H1 (cell line): ENCODE results near the gene NPTX1. TPM values are rescaled to one million over a fixed set of nuclear protein-coding genes. Genes with fewer than 3 reads are reported as not detected.

ENCODE experiments used
- CTCF ChIA-PET: fragments of 300-600 bp; sonication (Branson Sonifier 250); formaldehyde crosslinking; loops from one replicate; lab custom pipeline; 2021; ENCODE audit not compliant: partially characterized antibody; lab: Charles Lee
- POLR2A ChIA-PET: fragments of 300-600 bp; sonication (Branson Sonifier 250); formaldehyde crosslinking; loops from one replicate; lab custom pipeline; 2021; ENCODE audit warnings: inconsistent platforms; ENCODE audit not compliant: partially characterized antibody; lab: Charles Lee
- DNase-seq, 2 experiments: peaks; one replicate each; pipeline versions ENCODE4 v3.0.0 to v3.0.0-alpha.2; 2010 to 2022; ENCODE audit warnings: low spot score in 2 of 2, low read depth in 1 of 2, mixed read lengths in 1 of 2
- FAIRE-seq: peaks from 2 replicates; lab custom pipeline; 2011; peaks lifted over from hg19 to GRCh38; lab: Jason Lieb, UNC
- H2AFZ ChIP-seq: 2 replicates; pipeline ENCODE4 v1.8.1; 2012; ENCODE audit warnings: low read length, inconsistent platforms
- H2AK5ac ChIP-seq: 2 replicates; pipeline ENCODE4 v1.6.1; 2013; ENCODE audit warnings: low read depth, low read length
- H2BK120ac ChIP-seq: replicated peaks from 2 replicates; pipeline ENCODE3; 2013; ENCODE audit warnings: low read depth, low read length, inconsistent platforms
- H2BK12ac ChIP-seq: 2 replicates; pipeline ENCODE4 v1.6.1; 2013; ENCODE audit warnings: low read depth, low read length
- H2BK15ac ChIP-seq: 2 replicates; pipeline ENCODE4 v1.6.1; 2013; ENCODE audit warnings: low read length
- H2BK20ac ChIP-seq: 2 replicates; pipeline ENCODE4 v1.6.1; 2013; ENCODE audit warnings: low read length
- H2BK5ac ChIP-seq: 2 replicates; pipeline ENCODE4 v1.6.1; 2013; ENCODE audit warnings: low read depth, low read length
- H3K14ac ChIP-seq: 2 replicates; pipeline ENCODE4 v1.6.1; 2013; ENCODE audit warnings: inconsistent platforms; ENCODE audit not compliant: insufficient read length
- H3K18ac ChIP-seq: 2 replicates; pipeline ENCODE4 v1.6.1; 2013; ENCODE audit warnings: low read length; ENCODE audit errors: extremely low read depth
- H3K23ac ChIP-seq: 2 replicates; pipeline ENCODE4 v1.6.1; 2013; ENCODE audit warnings: inconsistent platforms; ENCODE audit not compliant: insufficient read length
- H3K23me2 ChIP-seq: 2 replicates; pipeline ENCODE4 v1.6.1; 2013; ENCODE audit warnings: low read depth, low read length
- H3K27ac ChIP-seq: 2 replicates; pipeline ENCODE4 v1.6.1; 2011; ENCODE audit warnings: low read depth, low read length, inconsistent platforms
- H3K27me3 ChIP-seq, 4 experiments: replicated peaks in 1 of 4; 1 replicate in 1 of 4; 2 replicates in 3 of 4; pipeline versions ENCODE4 v1.6.1 to v1.8.1; 2011 to 2013; ENCODE audit warnings: low read length in 3 of 4, mild to moderate bottlenecking in 3 of 4, inconsistent platforms in 2 of 4, mixed read lengths in 2 of 4, moderate library complexity in 1 of 4; ENCODE audit not compliant: control insufficient read depth in 3 of 4, insufficient read depth in 3 of 4; ENCODE audit errors: extremely low read depth in 1 of 4
- H3K36me3 ChIP-seq, 4 experiments: 2 replicates each; pipeline versions ENCODE4 v1.6.1 to v1.8.1; 2011 to 2013; ENCODE audit warnings: mild to moderate bottlenecking in 4 of 4, low read length in 3 of 4, moderate library complexity in 2 of 4, control low read depth in 1 of 4, inconsistent platforms in 1 of 4; ENCODE audit not compliant: insufficient read depth in 4 of 4, control insufficient read depth in 2 of 4
- H3K4ac ChIP-seq: replicated peaks from 2 replicates; pipeline ENCODE3; 2013; ENCODE audit warnings: low read length, low read depth, mixed read lengths, inconsistent platforms; ENCODE audit not compliant: insufficient read length
- H3K4me1 ChIP-seq, 4 experiments: replicated peaks in 1 of 4; 1 replicate in 1 of 4; 2 replicates in 3 of 4; pipeline versions ENCODE4 v1.6.1 to v1.8.1; 2011 to 2013; ENCODE audit warnings: low read length in 3 of 4, inconsistent platforms in 2 of 4, mixed read lengths in 1 of 4; ENCODE audit not compliant: insufficient read depth in 4 of 4, control insufficient read depth in 3 of 4
- H3K4me2 ChIP-seq, 2 experiments: 2 replicates each; pipeline versions ENCODE4 v1.6.1 to v1.8.1; 2011 to 2013; ENCODE audit warnings: low read depth in 2 of 2, low read length in 2 of 2, control low read depth in 1 of 2, inconsistent platforms in 1 of 2, mild to moderate bottlenecking in 1 of 2; ENCODE audit not compliant: insufficient read depth in 1 of 2
- H3K4me3 ChIP-seq, 4 experiments: fragments of 200-600, 300-600 bp in 1 of 4; sonication (generic), shearing (Covaris generic), sonication (Bioruptor Twin) in 1 of 4; 2 replicates each; pipeline versions ENCODE4 v1.5.1 to v1.8.1; 2011 to 2016; ENCODE audit warnings: low read length in 4 of 4, low read depth in 3 of 4, control low read depth in 2 of 4, inconsistent platforms in 2 of 4, mild to moderate bottlenecking in 2 of 4, mixed read lengths in 1 of 4, moderate library complexity in 1 of 4; ENCODE audit not compliant: insufficient read depth in 2 of 4; ENCODE audit errors: extremely low read depth in 1 of 4
- H3K56ac ChIP-seq: replicated peaks from 2 replicates; pipeline ENCODE3; 2013; ENCODE audit warnings: low read depth, mild to moderate bottlenecking, mixed read lengths, low read length, inconsistent platforms; ENCODE audit not compliant: insufficient read length
- H3K79me1 ChIP-seq: 2 replicates; pipeline ENCODE4 v1.6.1; 2013; ENCODE audit warnings: low read depth, low read length, control low read depth
- H3K79me2 ChIP-seq, 2 experiments: 2 replicates each; pipeline versions ENCODE4 v1.6.1 to v1.8.1; 2012 to 2013; ENCODE audit warnings: low read length in 2 of 2, mild to moderate bottlenecking in 2 of 2, inconsistent platforms in 1 of 2; ENCODE audit not compliant: insufficient read depth in 2 of 2, control insufficient read depth in 1 of 2
- H3K9ac ChIP-seq, 4 experiments: replicated peaks in 1 of 4; 1 replicate in 1 of 4; 2 replicates in 3 of 4; pipeline versions ENCODE4 v1.6.1 to v1.8.1; 2011 to 2013; ENCODE audit warnings: low read depth in 3 of 4, low read length in 3 of 4, control low read depth in 2 of 4, mild to moderate bottlenecking in 2 of 4, moderate library complexity in 2 of 4, inconsistent platforms in 1 of 4; ENCODE audit errors: extremely low read depth in 1 of 4
- H3K9me3 ChIP-seq, 2 experiments: 2 replicates each; pipeline versions ENCODE4 v1.6.1 to v1.8.1; 2012 to 2013; ENCODE audit warnings: mild to moderate bottlenecking in 2 of 2, moderate library complexity in 2 of 2, control low read depth in 1 of 2, inconsistent platforms in 1 of 2, low read depth in 1 of 2, low read length in 1 of 2, mixed read lengths in 1 of 2; ENCODE audit not compliant: insufficient read depth in 2 of 2
- H4K20me1 ChIP-seq, 2 experiments: replicated peaks in 1 of 2; 2 replicates each; pipeline versions ENCODE3 to v1.8.1; 2011 to 2013; ENCODE audit warnings: inconsistent platforms in 2 of 2, low read length in 2 of 2, mild to moderate bottlenecking in 1 of 2; ENCODE audit not compliant: insufficient read depth in 2 of 2, control insufficient read depth in 1 of 2
- H4K5ac ChIP-seq: 2 replicates; pipeline ENCODE4 v1.6.1; 2013; ENCODE audit warnings: low read length, low read depth, mixed read lengths, inconsistent platforms; ENCODE audit not compliant: insufficient read length
- H4K8ac ChIP-seq: 2 replicates; pipeline ENCODE4 v1.8.0; 2013; ENCODE audit warnings: mild to moderate bottlenecking, moderate library complexity, low read length, inconsistent platforms; ENCODE audit not compliant: insufficient read depth; ENCODE audit errors: extremely low read depth
- H4K91ac ChIP-seq: replicated peaks from 2 replicates; pipeline ENCODE3; 2013; ENCODE audit warnings: low read length, mixed read lengths, inconsistent platforms; ENCODE audit not compliant: insufficient read length
- ASH2L ChIP-seq: fragments of 200-600, 300-600 bp; sonication (generic); IDR thresholded peaks from one replicate; pipeline ENCODE4 v1.7.1; 2017; ENCODE audit warnings: low read length
- WGBS, 2 experiments: shearing (Covaris generic) in 1 of 2; methylation state at CpG; one replicate each; pipeline versions ENCODE4 v1.1.6 to v1.1.7; 2013 to 2015; ENCODE audit warnings: low lambda C conversion rate in 2 of 2, mixed read lengths in 2 of 2, inconsistent platforms in 1 of 2, low coverage in 1 of 2, missing lambda C conversion rate in 1 of 2; ENCODE audit not compliant: insufficient replicate concordance in 2 of 2, insufficient coverage in 1 of 2, insufficient read length in 1 of 2; ENCODE audit errors: extremely low coverage in 1 of 2, missing lambda C conversion rate in 1 of 2; 5-methylcytosine and 5-hydroxymethylcytosine counted together
- polyA plus RNA-seq, 7 experiments: library from polyadenylated mRNA; depleted of rRNA in 3 of 7; stranded (reverse) in 5 of 7; unstranded in 2 of 7; fragments of >200 nt in 5 of 7; fragments of 200-250 nt in 2 of 7; gene quantifications; 1 replicate in 5 of 7; 2 replicates in 1 of 7; 4 replicates in 1 of 7; pipeline versions ENCODE4 v1.2.1 to v1.2.3, GENCODE V29; 2011 to 2013; ENCODE audit warnings: missing spikeins in 2 of 7, mixed read lengths in 2 of 7
- total RNA-seq: library from RNA; stranded (reverse); fragmentation: NEBNext Ultra II Directional; extraction: Animal tissue kit (Norgen Biotek cat#: 25700); gene quantifications from 2 replicates; pipeline ENCODE4 v1.2.1, GENCODE V29; 2021

NPTX1 gene
- total and polyA plus RNA-seq, 2 of the 8 experiments (the other 6 are each of a cell fraction or from before 2014, with no cell fraction given) = 12.0 to 17.9 TPM

DNA sequence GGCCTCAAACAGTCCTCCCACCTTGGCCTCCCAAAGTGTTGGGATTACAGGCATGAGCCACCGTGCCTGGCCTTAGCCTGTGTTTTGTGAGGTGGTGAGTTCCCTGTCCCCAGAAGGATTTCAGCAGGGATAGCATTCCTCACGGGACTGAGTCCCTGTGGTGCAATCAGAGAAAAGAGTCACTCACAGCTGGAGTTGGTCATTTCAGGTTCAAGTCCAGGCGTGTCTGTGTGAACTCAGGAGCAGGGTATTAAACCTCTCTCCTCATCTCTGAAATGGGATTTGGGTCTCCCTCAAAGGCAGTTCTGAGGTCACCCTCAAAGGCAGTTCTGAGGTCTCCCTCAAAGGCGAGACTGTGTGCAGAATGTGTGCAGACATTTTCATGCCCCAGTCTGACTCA lies 28.6 kb downstream of the NPTX1 start:
- H3K4me2 ChIP-seq = no peak overlapping the region
- DNase-seq (no peak), FAIRE-seq (no peak)
- no peaks in the 10 kb centered on the region for H3K36me3 ChIP-seq
- no peak overlapping the region for H4K8ac ChIP-seq
- H3K27me3 ChIP-seq = peaks cover 0 to 5% (median 0%) of the 10 kb centered on the region in 4 experiments; a peak in 3 of 7 replicates
- no peak overlapping the region for H2BK20ac ChIP-seq
- no peaks in the 10 kb centered on the region for H3K79me2 ChIP-seq
- no peak overlapping the region for H2AK5ac ChIP-seq
- no peak overlapping the region for H2BK120ac ChIP-seq
- no peak overlapping the region for H3K4ac ChIP-seq
- H3K18ac ChIP-seq = peak overlapping the region; percentile 32; the same call in 1 of the 2 replicates
- H3K27ac ChIP-seq = no peak overlapping the region
- 81% methylated on average over 4 of the region's 4 CpGs; no CpG with 5 or more reads in 1 of the 2 experiments for WGBS, 2 experiments
- H3K56ac ChIP-seq = no peak overlapping the region
- H3K23me2 ChIP-seq = no peaks in the 10 kb centered on the region
- no peak overlapping the region for H2BK15ac ChIP-seq
- H4K91ac ChIP-seq = no peak overlapping the region
- H3K4me1 ChIP-seq = peaks cover 3 to 11% (median 8%) of the 10 kb centered on the region in 4 experiments; a peak in 6 of 7 replicates
- H2BK12ac ChIP-seq = no peak overlapping the region
- no peak overlapping the region for H3K23ac ChIP-seq
- H3K14ac ChIP-seq = no peak overlapping the region
- POLR2A ChIA-PET = interaction anchor here (0.8 kb wide), 1 partner anchor 13 kb away, joined by 3 read pairs; no protein-coding TSS in a partner anchor
- no peaks in the 10 kb centered on the region for H3K79me1 ChIP-seq
- H2BK5ac ChIP-seq = no peak overlapping the region
- CTCF ChIA-PET = interaction anchor here (0.7 kb wide), 1 partner anchor 16 kb away, joined by 3 read pairs; no protein-coding TSS in a partner anchor
- H4K20me1 ChIP-seq = no peaks in the 10 kb centered on the region
- TF ChIP-seq ASH2L = no peak
- H2AFZ ChIP-seq = no peak overlapping the region
- no peaks in the 10 kb centered on the region for H3K9me3 ChIP-seq
- no peak overlapping the region for H4K5ac ChIP-seq
- H3K4me3 ChIP-seq = no peak overlapping the region
- H3K9ac ChIP-seq = no peak overlapping the region
